DMS53 (cell line): ENCODE measurements around the gene B3GLCT.
"Not testable (repeated sequence)": the region's sequence is repeated elsewhere in the genome, so short reads cannot be mapped to it uniquely, and the experiment has no call there.

Source experiments
- DNase-seq: peaks from one replicate; lab custom pipeline; 2025; lab: John Stamatoyannopoulos, UW

Gene B3GLCT

DNA sequence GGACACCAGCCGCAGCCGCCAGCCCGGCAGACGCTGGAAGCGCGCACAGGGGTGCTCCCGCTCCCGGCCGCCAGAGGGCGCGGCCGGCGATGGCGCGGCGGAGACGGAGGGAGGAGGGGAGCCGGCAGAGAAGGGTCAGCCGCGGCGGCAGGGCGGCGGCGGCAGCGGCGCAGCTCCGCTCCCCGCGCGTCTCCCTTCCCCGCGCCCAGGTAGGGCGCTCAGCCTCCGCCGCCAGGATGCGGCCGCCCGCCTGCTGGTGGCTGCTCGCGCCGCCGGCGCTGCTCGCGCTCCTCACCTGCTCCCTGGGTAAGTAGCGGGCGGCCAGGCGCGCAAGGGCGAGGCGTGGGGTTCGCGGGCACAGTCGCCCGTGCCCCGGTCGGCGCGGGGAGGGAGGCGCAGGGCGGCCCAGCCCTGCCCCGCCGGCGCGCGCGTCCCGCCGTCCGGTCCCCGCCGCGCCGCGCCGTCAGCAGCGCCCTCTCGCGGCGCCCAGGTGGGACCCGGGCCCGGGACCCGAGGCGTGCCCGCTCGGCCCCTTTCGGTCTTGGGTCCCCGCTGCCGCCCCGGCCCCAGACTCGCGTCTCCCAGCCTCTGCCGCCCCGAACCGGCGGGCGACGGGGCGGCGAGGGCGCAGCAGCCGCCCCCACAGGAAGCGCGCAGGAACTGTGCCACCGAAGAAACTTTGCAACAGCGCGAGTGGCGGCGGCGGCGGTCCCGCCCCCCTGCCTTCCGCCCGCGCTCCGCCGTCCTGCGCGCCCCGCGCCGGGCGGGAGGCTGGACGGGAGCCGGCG is at the start of gene B3GLCT:
Gene B3GLCT, plus strand, starts transcription at position 127 of the 788 bp plus-strand sequence. Its CDS starts 110 bp downstream, at position 237.
- DNase-seq: peak; percentile 90

- DNase-seq: no peak
Observed at GRCh38 chr13:31150315-31150985, 49.3 kb upstream of the B3GLCT start.

GRCh38 chr13:31151837-31152236 is 47.9 kb upstream of the B3GLCT start:
- no peak for DNase-seq

DNA sequence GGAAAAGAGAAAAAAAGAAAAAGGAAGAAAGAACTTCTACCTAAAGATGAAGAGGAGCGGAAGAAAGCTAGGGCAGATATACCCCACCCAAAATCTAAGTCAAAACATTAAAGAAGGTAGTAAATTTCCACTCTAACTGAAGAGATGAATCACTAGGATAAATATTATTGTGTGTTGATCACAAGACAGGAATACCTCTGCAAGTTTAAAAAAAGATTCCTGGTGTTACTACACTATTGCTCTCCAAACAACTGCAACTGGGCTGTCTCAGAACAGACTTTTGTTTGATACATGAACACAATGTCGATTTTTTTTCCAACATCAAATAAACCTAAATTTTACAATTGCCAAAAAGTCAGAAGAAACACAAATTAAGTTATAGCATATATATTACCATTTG is 44.8 kb upstream of the B3GLCT start:
- DNase-seq: no peak

GRCh38 chr13:31159306-31159705 is 40.5 kb upstream of the B3GLCT start:
- DNase-seq: no peak

- DNase-seq: peak; percentile 72
Observed at GRCh38 chr13:31160857-31161556, 38.8 kb upstream of the B3GLCT start.

GRCh38 chr13:31161557-31162150 is 38.1 kb upstream of the B3GLCT start, which contains the start of gene HSPH1:
Gene HSPH1 (minus strand): TSS chr13:31161904. CDS start chr13:31161582, 322 bp downstream.
- DNase-seq: peak; percentile 99

GRCh38 chr13:31162151-31163008 is 37.4 kb upstream of the B3GLCT start:
- DNase-seq: peak; percentile 99

GRCh38 chr13:31166591-31166990 is 33.2 kb upstream of the B3GLCT start:
- DNase-seq: peak; percentile 67

GRCh38 chr13:31167490-31167889 is 32.3 kb upstream of the B3GLCT start:
- peak; percentile 50 for DNase-seq

GRCh38 chr13:31168166-31168565 is 31.6 kb upstream of the B3GLCT start:
- no peak for DNase-seq

- no peak for DNase-seq
Observed at GRCh38 chr13:31168736-31169135, 31.0 kb upstream of the B3GLCT start.

- DNase-seq: no peak
Observed at GRCh38 chr13:31172001-31172400, 27.8 kb upstream of the B3GLCT start.

DNA sequence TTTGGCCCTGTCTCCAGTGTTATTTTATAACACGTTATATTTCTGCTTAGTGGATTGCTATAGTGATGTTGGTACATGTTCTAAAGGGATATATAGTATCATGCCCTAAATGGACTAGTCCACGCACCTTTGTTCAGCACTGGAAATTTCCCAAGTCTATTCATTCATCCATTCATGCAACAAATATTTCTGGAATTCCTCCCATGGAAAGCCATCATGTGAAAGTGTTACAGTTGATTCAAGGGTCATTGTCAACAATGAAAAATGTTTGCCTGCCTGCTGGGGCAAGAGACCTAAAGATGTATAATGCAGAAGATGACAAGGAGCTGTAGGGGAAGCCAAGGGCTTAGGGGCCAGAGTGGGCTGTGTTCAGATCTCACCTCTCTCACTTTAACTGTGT is 27.2 kb upstream of the B3GLCT start:
- no peak for DNase-seq

GRCh38 chr13:31174018-31174417 is 25.8 kb upstream of the B3GLCT start:
- peak; percentile 12 for DNase-seq

DNA sequence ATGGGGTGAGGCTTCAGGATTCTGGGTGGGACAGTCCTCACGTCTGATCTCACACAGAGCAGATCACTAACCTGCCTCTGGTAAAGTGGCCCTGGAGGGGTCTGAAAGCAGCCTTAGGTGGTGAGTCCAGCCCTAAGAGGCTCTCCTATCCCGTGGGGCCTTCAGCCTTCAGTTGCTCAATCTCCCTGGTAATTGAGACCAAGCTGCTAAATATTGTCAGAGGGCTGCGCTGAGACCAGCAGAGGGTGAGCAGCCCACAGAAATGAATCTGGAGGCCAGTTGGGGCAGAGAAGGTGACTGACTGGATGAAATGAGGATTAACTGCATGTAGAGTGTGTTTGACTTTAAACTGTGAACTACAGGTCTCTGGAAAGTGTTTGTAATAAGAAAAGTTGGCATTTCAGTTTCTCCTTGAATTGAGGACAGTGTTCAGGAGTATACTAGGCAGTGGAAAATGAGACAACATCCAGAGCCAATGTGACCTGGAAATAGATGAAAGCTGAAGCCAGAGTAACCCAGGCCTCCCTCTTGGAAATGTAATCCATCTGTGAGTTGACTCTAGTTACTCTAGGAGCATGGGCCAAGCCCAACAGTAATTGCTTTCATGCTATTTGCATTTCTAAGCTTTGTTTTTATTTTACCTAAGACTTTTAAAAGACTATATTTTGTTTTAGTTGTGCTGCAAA is 23.8 kb upstream of the B3GLCT start:
- DNase-seq: no peak

- not testable (repeated sequence) for DNase-seq
Observed at GRCh38 chr13:31177813-31178495, 21.8 kb upstream of the B3GLCT start.

GRCh38 chr13:31179241-31179640 is 20.5 kb upstream of the B3GLCT start:
- DNase-seq: no peak

GRCh38 chr13:31179754-31180153 is 20.0 kb upstream of the B3GLCT start:
- DNase-seq: no peak

DNA sequence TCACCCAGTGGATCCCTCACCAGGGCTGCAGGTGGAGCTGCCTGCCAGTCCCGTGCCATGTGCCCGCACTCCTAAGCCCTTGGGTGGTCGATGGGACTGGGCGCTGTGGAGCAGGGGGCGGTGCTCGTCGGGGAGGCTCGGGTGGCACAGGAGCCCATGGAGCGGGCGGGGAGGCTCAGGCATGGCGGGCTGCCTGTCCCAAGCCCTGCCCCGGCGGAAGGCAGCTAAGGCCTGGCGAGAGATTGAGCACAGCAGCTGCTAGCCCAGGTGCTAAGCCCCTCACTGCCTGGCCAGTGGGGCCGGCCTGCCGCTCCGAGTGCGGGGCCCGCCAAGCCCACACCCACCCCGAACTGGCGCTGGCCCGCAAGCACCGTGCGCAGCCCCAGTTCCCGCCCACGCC is 16.8 kb upstream of the B3GLCT start:
- no peak for DNase-seq
